GM10266 (cell line): ENCODE data around the gene IGSF22.

Source experiments
- DNase-seq: peaks from one replicate; pipeline ENCODE4 v3.0.0; 2012; ENCODE audit errors: extremely low spot score
- TF ChIP-seq, protein P1 (sequence below): IDR thresholded peaks from 2 replicates; pipeline ENCODE4 v1.5.1; 2012; ENCODE audit warnings: mild to moderate bottlenecking, low read depth; ENCODE audit not compliant: control insufficient read depth, insufficient read depth; ENCODE audit errors: missing control alignments

The IGSF22 gene

DNA sequence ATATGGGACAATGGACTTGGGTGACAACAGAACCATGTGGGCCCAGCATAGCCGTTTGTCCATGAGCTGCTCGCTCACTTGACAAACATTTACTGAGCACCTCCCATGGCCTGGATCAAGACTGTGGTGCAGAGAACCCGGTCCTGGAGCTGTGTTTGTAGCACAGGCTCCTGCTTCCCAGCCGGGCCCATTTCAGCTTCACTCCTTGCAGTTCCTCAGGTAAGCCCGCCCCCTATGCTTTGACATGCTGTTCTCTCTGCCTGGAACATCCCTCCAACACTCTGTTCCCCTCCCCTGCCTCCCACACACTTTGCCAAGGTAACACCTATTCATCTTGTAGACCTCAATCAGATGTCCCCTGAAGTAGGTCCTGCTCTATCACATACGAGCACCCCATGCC, 19.3 kb upstream of the IGSF22 start:
- TF ChIP-seq, protein P1, sequence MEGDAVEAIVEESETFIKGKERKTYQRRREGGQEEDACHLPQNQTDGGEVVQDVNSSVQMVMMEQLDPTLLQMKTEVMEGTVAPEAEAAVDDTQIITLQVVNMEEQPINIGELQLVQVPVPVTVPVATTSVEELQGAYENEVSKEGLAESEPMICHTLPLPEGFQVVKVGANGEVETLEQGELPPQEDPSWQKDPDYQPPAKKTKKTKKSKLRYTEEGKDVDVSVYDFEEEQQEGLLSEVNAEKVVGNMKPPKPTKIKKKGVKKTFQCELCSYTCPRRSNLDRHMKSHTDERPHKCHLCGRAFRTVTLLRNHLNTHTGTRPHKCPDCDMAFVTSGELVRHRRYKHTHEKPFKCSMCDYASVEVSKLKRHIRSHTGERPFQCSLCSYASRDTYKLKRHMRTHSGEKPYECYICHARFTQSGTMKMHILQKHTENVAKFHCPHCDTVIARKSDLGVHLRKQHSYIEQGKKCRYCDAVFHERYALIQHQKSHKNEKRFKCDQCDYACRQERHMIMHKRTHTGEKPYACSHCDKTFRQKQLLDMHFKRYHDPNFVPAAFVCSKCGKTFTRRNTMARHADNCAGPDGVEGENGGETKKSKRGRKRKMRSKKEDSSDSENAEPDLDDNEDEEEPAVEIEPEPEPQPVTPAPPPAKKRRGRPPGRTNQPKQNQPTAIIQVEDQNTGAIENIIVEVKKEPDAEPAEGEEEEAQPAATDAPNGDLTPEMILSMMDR, result no peak
- DNase-seq, result no peak

DNA sequence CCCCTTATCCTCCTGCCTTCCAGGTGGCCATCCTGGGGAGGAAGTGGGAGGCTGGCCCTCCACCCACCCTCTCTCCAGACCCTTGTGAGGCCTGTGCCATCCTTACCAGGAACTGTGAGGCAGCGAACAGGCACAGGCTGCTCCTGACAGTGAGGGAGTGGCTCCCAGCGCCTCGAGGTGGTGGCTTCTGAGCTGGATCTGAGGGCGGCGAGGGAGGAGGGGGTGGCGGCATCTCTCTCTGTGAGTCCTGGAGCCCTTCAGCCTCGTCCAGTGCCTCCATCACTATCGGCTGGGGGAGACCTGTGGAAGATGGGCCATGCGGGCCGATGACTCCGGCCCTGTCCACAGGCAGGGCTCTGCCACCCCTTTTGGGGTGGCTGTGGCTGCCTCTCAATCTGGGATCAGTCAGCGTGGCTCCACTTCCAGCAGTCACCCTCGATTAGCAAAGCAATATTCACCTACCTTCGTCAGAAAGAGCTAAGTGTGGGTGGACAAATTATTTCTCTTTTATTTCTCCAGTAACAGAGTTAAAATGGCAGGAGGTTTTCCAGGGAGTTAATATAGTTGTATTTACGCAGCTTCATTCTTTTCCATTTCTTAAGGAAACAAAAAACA, 18.0 kb upstream of the IGSF22 start:
- TF ChIP-seq, protein P1, result no peak
- no peak for DNase-seq

DNA sequence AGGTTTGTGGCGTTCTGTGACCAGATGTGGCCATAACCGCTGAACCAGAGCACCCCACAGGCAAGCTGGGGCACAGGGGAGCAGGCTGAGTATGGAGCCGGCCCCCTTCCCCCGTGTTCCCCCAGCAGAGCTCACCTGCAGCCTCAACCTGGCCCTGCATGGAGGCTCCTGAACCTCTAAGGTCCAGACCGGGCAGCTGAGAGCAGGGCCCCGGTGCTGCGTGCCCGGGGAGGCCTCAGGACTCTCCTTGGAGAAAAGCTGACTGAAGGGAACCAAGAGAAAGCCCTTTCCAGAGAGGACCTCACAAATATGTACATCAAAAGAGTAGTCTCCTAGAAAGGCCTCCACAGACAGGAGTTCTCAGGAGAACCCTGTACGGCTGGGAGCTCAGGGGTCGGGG, 17.4 kb upstream of the IGSF22 start:
- no peak for DNase-seq
- TF ChIP-seq, protein P1, result no peak

DNA sequence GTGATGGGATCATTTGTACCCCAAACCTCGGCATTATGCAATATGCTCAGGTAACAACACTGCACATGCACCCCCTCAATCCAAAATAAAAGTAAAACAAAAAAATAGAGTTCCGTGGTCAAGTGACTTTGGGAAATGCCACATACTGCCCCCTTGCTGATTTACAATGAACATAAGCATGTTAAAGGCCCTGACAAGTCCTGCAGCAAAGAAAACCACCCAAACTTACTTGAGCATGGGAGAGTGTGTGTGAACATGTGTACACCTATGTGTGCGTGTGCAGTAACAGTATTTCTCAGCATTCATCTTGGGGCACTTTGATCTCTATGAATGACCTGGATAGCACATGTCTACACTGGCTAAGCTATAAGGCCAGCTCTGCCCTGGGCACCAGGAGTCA, 15.8 kb upstream of the IGSF22 start:
- DNase-seq, result no peak
- TF ChIP-seq, protein P1, result no peak

DNA sequence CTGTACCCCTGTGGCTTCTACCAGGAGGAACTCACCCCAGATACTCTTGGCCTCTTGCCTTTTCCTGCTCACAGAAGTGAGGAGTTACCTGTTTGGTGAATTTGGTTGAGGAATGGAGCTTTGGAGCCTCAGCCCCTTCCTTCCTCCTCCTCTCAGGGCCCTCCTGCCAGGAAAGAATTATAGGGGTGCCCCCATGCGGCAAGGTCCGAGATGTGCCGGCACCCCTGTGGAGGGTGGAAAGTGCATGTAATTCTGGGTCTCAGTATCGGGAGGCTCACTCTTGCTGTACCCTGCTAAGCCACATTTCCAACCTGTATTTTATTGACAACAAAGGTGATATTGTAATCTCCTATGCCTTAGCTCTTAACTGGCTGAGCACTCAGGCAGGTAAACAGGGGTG, 13.7 kb upstream of the IGSF22 start:
- TF ChIP-seq, protein P1, result no peak
- no peak for DNase-seq

DNA sequence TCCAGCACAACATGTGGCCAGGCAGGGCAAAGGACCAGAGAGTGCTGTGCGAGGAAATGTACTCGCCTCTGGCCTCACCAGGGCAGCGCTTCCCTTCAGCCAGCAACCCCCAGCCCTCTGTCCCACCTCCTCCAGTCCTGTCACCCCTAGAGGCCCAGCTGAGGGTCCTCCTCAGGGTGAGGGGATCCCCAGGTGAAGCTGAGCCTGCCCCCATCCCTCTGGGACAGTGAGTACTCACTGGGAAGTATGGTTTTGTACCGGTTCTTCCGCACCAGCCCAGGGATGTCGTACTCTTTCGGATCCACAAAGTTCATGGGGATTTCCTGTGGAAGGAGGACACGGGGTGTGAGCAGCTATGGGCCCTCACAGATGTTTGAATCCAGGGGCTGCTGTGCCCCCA, 11.7 kb upstream of the IGSF22 start:
- TF ChIP-seq, protein P1, result no peak
- DNase-seq, result no peak

DNA sequence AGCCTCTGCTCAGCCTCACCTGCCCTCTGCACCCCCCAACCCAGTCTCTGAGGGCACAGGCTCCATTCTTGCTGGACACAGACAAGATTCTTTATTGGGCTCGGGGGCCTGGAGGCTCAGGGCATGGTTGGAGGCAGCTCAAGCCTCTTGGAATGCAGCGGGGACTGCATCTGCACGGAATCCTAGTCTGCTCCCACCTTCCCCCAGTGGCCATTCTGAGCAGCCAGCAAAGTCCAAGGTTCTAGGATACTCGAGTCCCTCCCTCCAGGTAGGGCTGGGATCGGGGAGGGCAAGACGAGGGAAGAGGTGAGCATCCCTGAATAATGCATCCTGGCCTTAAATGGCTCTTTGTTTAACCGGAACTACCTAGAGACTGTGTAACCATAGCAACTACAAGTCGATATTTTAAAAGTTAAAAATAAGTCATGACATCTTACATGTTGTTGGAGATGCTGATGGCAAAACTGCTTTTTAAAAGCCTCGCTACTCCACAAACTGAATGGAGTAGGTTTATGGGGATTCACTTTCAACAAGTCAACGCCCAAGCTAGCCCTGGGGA, 10.7 kb upstream of the IGSF22 start:
- no peak for DNase-seq
- TF ChIP-seq, protein P1, result no peak
